H1 (cell line): ENCODE results near the gene AGAP1. TPM values are rescaled to one million over a fixed set of nuclear protein-coding genes. Genes with fewer than 3 reads are reported as not detected.

Source experiments
- CTCF ChIA-PET: fragments of 300-600 bp; sonication (Branson Sonifier 250); formaldehyde crosslinking; loops from one replicate; lab custom pipeline; 2021; ENCODE audit not compliant: partially characterized antibody; lab: Charles Lee
- POLR2A ChIA-PET: fragments of 300-600 bp; sonication (Branson Sonifier 250); formaldehyde crosslinking; loops from one replicate; lab custom pipeline; 2021; ENCODE audit warnings: inconsistent platforms; ENCODE audit not compliant: partially characterized antibody; lab: Charles Lee
- DNase-seq, 2 experiments: peaks; one replicate each; pipeline versions ENCODE4 v3.0.0 to v3.0.0-alpha.2; 2010 to 2022; ENCODE audit warnings: low spot score in 2 of 2, low read depth in 1 of 2, mixed read lengths in 1 of 2
- FAIRE-seq: peaks from 2 replicates; lab custom pipeline; 2011; peaks lifted over from hg19 to GRCh38; lab: Jason Lieb, UNC
- H2AFZ ChIP-seq: 2 replicates; pipeline ENCODE4 v1.8.1; 2012; ENCODE audit warnings: low read length, inconsistent platforms
- H2AK5ac ChIP-seq: 2 replicates; pipeline ENCODE4 v1.6.1; 2013; ENCODE audit warnings: low read depth, low read length
- H2BK120ac ChIP-seq: replicated peaks from 2 replicates; pipeline ENCODE3; 2013; ENCODE audit warnings: low read depth, low read length, inconsistent platforms
- H2BK12ac ChIP-seq: 2 replicates; pipeline ENCODE4 v1.6.1; 2013; ENCODE audit warnings: low read depth, low read length
- H2BK15ac ChIP-seq: 2 replicates; pipeline ENCODE4 v1.6.1; 2013; ENCODE audit warnings: low read length
- H2BK20ac ChIP-seq: 2 replicates; pipeline ENCODE4 v1.6.1; 2013; ENCODE audit warnings: low read length
- H2BK5ac ChIP-seq: 2 replicates; pipeline ENCODE4 v1.6.1; 2013; ENCODE audit warnings: low read depth, low read length
- H3K14ac ChIP-seq: 2 replicates; pipeline ENCODE4 v1.6.1; 2013; ENCODE audit warnings: inconsistent platforms; ENCODE audit not compliant: insufficient read length
- H3K18ac ChIP-seq: 2 replicates; pipeline ENCODE4 v1.6.1; 2013; ENCODE audit warnings: low read length; ENCODE audit errors: extremely low read depth
- H3K23ac ChIP-seq: 2 replicates; pipeline ENCODE4 v1.6.1; 2013; ENCODE audit warnings: inconsistent platforms; ENCODE audit not compliant: insufficient read length
- H3K23me2 ChIP-seq: 2 replicates; pipeline ENCODE4 v1.6.1; 2013; ENCODE audit warnings: low read depth, low read length
- H3K27ac ChIP-seq: 2 replicates; pipeline ENCODE4 v1.6.1; 2011; ENCODE audit warnings: low read depth, low read length, inconsistent platforms
- H3K27me3 ChIP-seq, 4 experiments: replicated peaks in 1 of 4; 1 replicate in 1 of 4; 2 replicates in 3 of 4; pipeline versions ENCODE4 v1.6.1 to v1.8.1; 2011 to 2013; ENCODE audit warnings: low read length in 3 of 4, mild to moderate bottlenecking in 3 of 4, inconsistent platforms in 2 of 4, mixed read lengths in 2 of 4, moderate library complexity in 1 of 4; ENCODE audit not compliant: control insufficient read depth in 3 of 4, insufficient read depth in 3 of 4; ENCODE audit errors: extremely low read depth in 1 of 4
- H3K36me3 ChIP-seq, 4 experiments: 2 replicates each; pipeline versions ENCODE4 v1.6.1 to v1.8.1; 2011 to 2013; ENCODE audit warnings: mild to moderate bottlenecking in 4 of 4, low read length in 3 of 4, moderate library complexity in 2 of 4, control low read depth in 1 of 4, inconsistent platforms in 1 of 4; ENCODE audit not compliant: insufficient read depth in 4 of 4, control insufficient read depth in 2 of 4
- H3K4ac ChIP-seq: replicated peaks from 2 replicates; pipeline ENCODE3; 2013; ENCODE audit warnings: low read length, low read depth, mixed read lengths, inconsistent platforms; ENCODE audit not compliant: insufficient read length
- H3K4me1 ChIP-seq, 4 experiments: replicated peaks in 1 of 4; 1 replicate in 1 of 4; 2 replicates in 3 of 4; pipeline versions ENCODE4 v1.6.1 to v1.8.1; 2011 to 2013; ENCODE audit warnings: low read length in 3 of 4, inconsistent platforms in 2 of 4, mixed read lengths in 1 of 4; ENCODE audit not compliant: insufficient read depth in 4 of 4, control insufficient read depth in 3 of 4
- H3K4me2 ChIP-seq, 2 experiments: 2 replicates each; pipeline versions ENCODE4 v1.6.1 to v1.8.1; 2011 to 2013; ENCODE audit warnings: low read depth in 2 of 2, low read length in 2 of 2, control low read depth in 1 of 2, inconsistent platforms in 1 of 2, mild to moderate bottlenecking in 1 of 2; ENCODE audit not compliant: insufficient read depth in 1 of 2
- H3K4me3 ChIP-seq, 4 experiments: fragments of 200-600, 300-600 bp in 1 of 4; sonication (generic), shearing (Covaris generic), sonication (Bioruptor Twin) in 1 of 4; 2 replicates each; pipeline versions ENCODE4 v1.5.1 to v1.8.1; 2011 to 2016; ENCODE audit warnings: low read length in 4 of 4, low read depth in 3 of 4, control low read depth in 2 of 4, inconsistent platforms in 2 of 4, mild to moderate bottlenecking in 2 of 4, mixed read lengths in 1 of 4, moderate library complexity in 1 of 4; ENCODE audit not compliant: insufficient read depth in 2 of 4; ENCODE audit errors: extremely low read depth in 1 of 4
- H3K56ac ChIP-seq: replicated peaks from 2 replicates; pipeline ENCODE3; 2013; ENCODE audit warnings: low read depth, mild to moderate bottlenecking, mixed read lengths, low read length, inconsistent platforms; ENCODE audit not compliant: insufficient read length
- H3K79me1 ChIP-seq: 2 replicates; pipeline ENCODE4 v1.6.1; 2013; ENCODE audit warnings: low read depth, low read length, control low read depth
- H3K79me2 ChIP-seq, 2 experiments: 2 replicates each; pipeline versions ENCODE4 v1.6.1 to v1.8.1; 2012 to 2013; ENCODE audit warnings: low read length in 2 of 2, mild to moderate bottlenecking in 2 of 2, inconsistent platforms in 1 of 2; ENCODE audit not compliant: insufficient read depth in 2 of 2, control insufficient read depth in 1 of 2
- H3K9ac ChIP-seq, 4 experiments: replicated peaks in 1 of 4; 1 replicate in 1 of 4; 2 replicates in 3 of 4; pipeline versions ENCODE4 v1.6.1 to v1.8.1; 2011 to 2013; ENCODE audit warnings: low read depth in 3 of 4, low read length in 3 of 4, control low read depth in 2 of 4, mild to moderate bottlenecking in 2 of 4, moderate library complexity in 2 of 4, inconsistent platforms in 1 of 4; ENCODE audit errors: extremely low read depth in 1 of 4
- H3K9me3 ChIP-seq, 2 experiments: 2 replicates each; pipeline versions ENCODE4 v1.6.1 to v1.8.1; 2012 to 2013; ENCODE audit warnings: mild to moderate bottlenecking in 2 of 2, moderate library complexity in 2 of 2, control low read depth in 1 of 2, inconsistent platforms in 1 of 2, low read depth in 1 of 2, low read length in 1 of 2, mixed read lengths in 1 of 2; ENCODE audit not compliant: insufficient read depth in 2 of 2
- H4K20me1 ChIP-seq, 2 experiments: replicated peaks in 1 of 2; 2 replicates each; pipeline versions ENCODE3 to v1.8.1; 2011 to 2013; ENCODE audit warnings: inconsistent platforms in 2 of 2, low read length in 2 of 2, mild to moderate bottlenecking in 1 of 2; ENCODE audit not compliant: insufficient read depth in 2 of 2, control insufficient read depth in 1 of 2
- H4K5ac ChIP-seq: 2 replicates; pipeline ENCODE4 v1.6.1; 2013; ENCODE audit warnings: low read length, low read depth, mixed read lengths, inconsistent platforms; ENCODE audit not compliant: insufficient read length
- H4K8ac ChIP-seq: 2 replicates; pipeline ENCODE4 v1.8.0; 2013; ENCODE audit warnings: mild to moderate bottlenecking, moderate library complexity, low read length, inconsistent platforms; ENCODE audit not compliant: insufficient read depth; ENCODE audit errors: extremely low read depth
- H4K91ac ChIP-seq: replicated peaks from 2 replicates; pipeline ENCODE3; 2013; ENCODE audit warnings: low read length, mixed read lengths, inconsistent platforms; ENCODE audit not compliant: insufficient read length
- ASH2L ChIP-seq: fragments of 200-600, 300-600 bp; sonication (generic); IDR thresholded peaks from one replicate; pipeline ENCODE4 v1.7.1; 2017; ENCODE audit warnings: low read length
- BACH1 ChIP-seq: IDR thresholded peaks from 2 replicates; pipeline ENCODE4 v1.6.1; 2012; ENCODE audit warnings: low read length, improper control_type of control experiment
- CHD2 ChIP-seq: IDR thresholded peaks from 2 replicates; pipeline ENCODE4 v1.6.1; 2012; ENCODE audit warnings: low read length, improper control_type of control experiment
- CTBP2 ChIP-seq: IDR thresholded peaks from 2 replicates; pipeline ENCODE4 v1.7.0; 2011; ENCODE audit warnings: borderline replicate concordance, mild to moderate bottlenecking, moderate library complexity, mixed read lengths, low read length; ENCODE audit not compliant: insufficient read depth, insufficient read length
- EZH2 ChIP-seq: fragments of 200-600 bp; sonication (generic); IDR thresholded peaks from 2 replicates; pipeline ENCODE4 v1.7.1; 2012; ENCODE audit warnings: low read depth, mild to moderate bottlenecking, moderate library complexity, low read length, inconsistent platforms; ENCODE audit not compliant: severe bottlenecking
- GABPA ChIP-seq: IDR thresholded peaks from 2 replicates; pipeline ENCODE4 v1.6.1; 2011; ENCODE audit warnings: mild to moderate bottlenecking, low read length, moderate library complexity, borderline replicate concordance; ENCODE audit not compliant: insufficient read depth
- JUND ChIP-seq: IDR thresholded peaks from 2 replicates; pipeline ENCODE4 v1.6.1; 2011; ENCODE audit warnings: mild to moderate bottlenecking, improper control_type of control experiment, low read length
- PHF8 ChIP-seq: fragments of 200-600 bp; sonication (generic); conservative IDR thresholded peaks from 2 replicates; pipeline ENCODE4 v1.7.1; 2012; ENCODE audit warnings: low read depth, mild to moderate bottlenecking, inconsistent platforms, low read length, moderate library complexity
- RAD21 ChIP-seq, 2 experiments: IDR thresholded peaks in 1 of 2; conservative IDR thresholded peaks in 1 of 2; 2 replicates each; pipeline ENCODE4 v1.6.1; 2011; ENCODE audit warnings: low read depth in 2 of 2, low read length in 2 of 2, improper control_type of control experiment in 1 of 2, inconsistent platforms in 1 of 2, mild to moderate bottlenecking in 1 of 2, moderate library complexity in 1 of 2
- RBBP5 ChIP-seq: IDR thresholded peaks from 2 replicates; pipeline ENCODE4 v1.7.1; 2012; ENCODE audit warnings: low read depth, mild to moderate bottlenecking, inconsistent platforms, low read length, moderate library complexity, borderline replicate concordance
- YY1 ChIP-seq: IDR thresholded peaks from 2 replicates; pipeline ENCODE4 v1.6.1; 2011; ENCODE audit warnings: low read depth, mild to moderate bottlenecking, low read length
- WGBS, 2 experiments: shearing (Covaris generic) in 1 of 2; methylation state at CpG; one replicate each; pipeline versions ENCODE4 v1.1.6 to v1.1.7; 2013 to 2015; ENCODE audit warnings: low lambda C conversion rate in 2 of 2, mixed read lengths in 2 of 2, inconsistent platforms in 1 of 2, low coverage in 1 of 2, missing lambda C conversion rate in 1 of 2; ENCODE audit not compliant: insufficient replicate concordance in 2 of 2, insufficient coverage in 1 of 2, insufficient read length in 1 of 2; ENCODE audit errors: extremely low coverage in 1 of 2, missing lambda C conversion rate in 1 of 2; 5-methylcytosine and 5-hydroxymethylcytosine counted together
- polyA plus RNA-seq, 7 experiments: library from polyadenylated mRNA; depleted of rRNA in 3 of 7; stranded (reverse) in 5 of 7; unstranded in 2 of 7; fragments of >200 nt in 5 of 7; fragments of 200-250 nt in 2 of 7; gene quantifications; 1 replicate in 5 of 7; 2 replicates in 1 of 7; 4 replicates in 1 of 7; pipeline versions ENCODE4 v1.2.1 to v1.2.3, GENCODE V29; 2011 to 2013; ENCODE audit warnings: missing spikeins in 2 of 7, mixed read lengths in 2 of 7
- total RNA-seq: library from RNA; stranded (reverse); fragmentation: NEBNext Ultra II Directional; extraction: Animal tissue kit (Norgen Biotek cat#: 25700); gene quantifications from 2 replicates; pipeline ENCODE4 v1.2.1, GENCODE V29; 2021
- TF ChIP-seq, protein P1 (sequence below): IDR thresholded peaks from 2 replicates; pipeline ENCODE4 v1.6.1; 2011; ENCODE audit warnings: low read depth, mild to moderate bottlenecking, low read length; ENCODE audit not compliant: insufficient read depth

Gene AGAP1
- total and polyA plus RNA-seq, 2 of the 8 experiments (the other 6 are each of a cell fraction or from before 2014, with no cell fraction given), result 18.1 to 39.4 TPM

DNA sequence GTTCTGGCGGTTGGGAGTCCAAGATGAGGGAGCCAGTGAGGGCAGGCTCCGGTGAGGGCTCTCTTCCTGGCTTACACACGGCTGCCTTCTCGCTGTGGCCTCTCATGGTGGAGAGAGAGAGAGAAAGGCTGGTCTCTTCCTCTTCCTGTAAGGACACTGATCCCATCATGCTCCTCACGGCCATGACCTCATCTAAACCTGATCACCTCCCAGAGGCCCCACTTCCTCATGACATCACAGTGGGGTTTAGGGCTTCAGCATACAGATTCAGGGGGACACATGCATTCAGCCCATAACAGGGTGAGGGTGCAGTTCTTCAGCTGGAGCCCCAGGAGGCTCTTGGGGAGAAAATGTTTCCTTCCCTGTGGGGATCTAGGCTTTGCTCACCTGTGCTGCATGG lies 29.2 kb downstream of the AGAP1 start:
- H3K23me2 ChIP-seq, result no peaks in the 10 kb centered on the region
- H2BK20ac ChIP-seq, result no peak overlapping the region
- H3K27me3 ChIP-seq, result no peaks in the 10 kb centered on the region
- no peak overlapping the region for H4K5ac ChIP-seq
- H3K4me1 ChIP-seq, result peaks cover 2 to 9% (median 6%) of the 10 kb centered on the region in 4 experiments; a peak in 5 of 7 replicates
- no peak overlapping the region for H3K9ac ChIP-seq
- no peak overlapping the region for H3K14ac ChIP-seq
- H4K91ac ChIP-seq, result no peak overlapping the region
- FAIRE-seq, result no peak
- ChIA-PET POLR2A (no interaction called here), CTCF (no interaction called here)
- H3K18ac ChIP-seq, result no peak overlapping the region
- H3K4ac ChIP-seq, result no peak overlapping the region
- H3K4me2 ChIP-seq, result no peak overlapping the region
- H3K79me2 ChIP-seq, result peaks cover 10 to 87% of the 10 kb centered on the region in 2 experiments
- no peak overlapping the region for H4K8ac ChIP-seq
- no peaks in the 10 kb centered on the region for H3K9me3 ChIP-seq
- H2BK120ac ChIP-seq, result no peak overlapping the region
- WGBS, 2 experiments, result 81% methylated on average over 3 of the region's 5 CpGs; no CpG with 5 or more reads in 1 of the 2 experiments
- H3K23ac ChIP-seq, result no peak overlapping the region
- no peak overlapping the region for H3K56ac ChIP-seq
- H2AK5ac ChIP-seq, result no peak overlapping the region
- peaks cover 5 to 13% of the 10 kb centered on the region in 2 experiments for H4K20me1 ChIP-seq
- H3K79me1 ChIP-seq, result peaks cover 21% of the 10 kb centered on the region
- no peak overlapping the region; the same call in 1 of the 2 replicates for H3K27ac ChIP-seq
- H2BK12ac ChIP-seq, result no peak overlapping the region
- no peak overlapping the region for H2BK15ac ChIP-seq
- no peak overlapping the region for H3K4me3 ChIP-seq
- H2AFZ ChIP-seq, result no peak overlapping the region
- DNase-seq, result no peak
- H3K36me3 ChIP-seq, result no peaks in the 10 kb centered on the region
- no peak overlapping the region for H2BK5ac ChIP-seq
- no peak for TF ChIP-seq RBBP5
- no peak for TF ChIP-seq BACH1
- TF ChIP-seq EZH2, result no peak
- no peak for TF ChIP-seq GABPA
- TF ChIP-seq, protein P1, sequence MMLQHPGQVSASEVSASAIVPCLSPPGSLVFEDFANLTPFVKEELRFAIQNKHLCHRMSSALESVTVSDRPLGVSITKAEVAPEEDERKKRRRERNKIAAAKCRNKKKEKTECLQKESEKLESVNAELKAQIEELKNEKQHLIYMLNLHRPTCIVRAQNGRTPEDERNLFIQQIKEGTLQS, result no peak
- TF ChIP-seq RAD21 (IDR thresholded peaks at IDR 0.05 in 1 of 2, conservative IDR thresholded peaks at IDR 0.05 in 1 of 2; ENCODE audit: low read depth in 2 of 2, low read length in 2 of 2), result no peak
- TF ChIP-seq CHD2, result no peak
- TF ChIP-seq YY1, result no peak
- TF ChIP-seq PHF8, result no peak
- no peak for TF ChIP-seq JUND
- TF ChIP-seq ASH2L, result no peak
- TF ChIP-seq CTBP2, result no peak
